NCI-H1092 treated with DMSO at 0.1 percent for 48 hours (cell line): ENCODE data around the gene YAF2.
A peak's percentile ranks its signal among the peaks of the same experiment; 100 is the strongest.

Source experiments
- DNase-seq: peaks from one replicate; lab custom pipeline; 2025; lab: John Stamatoyannopoulos, UW

YAF2 gene

GRCh38 chr12:42238240-42239140 lies at the start of gene YAF2:
Gene YAF2, minus strand, starts transcription at chr12:42238248. Its CDS starts 68 bp downstream, at chr12:42238180.
- peak; percentile 84 for DNase-seq

- DNase-seq: no peak
Measured at GRCh38 chr12:42286741-42287140, 48.7 kb upstream of the YAF2 start.

- no peak for DNase-seq
Measured at GRCh38 chr12:42285431-42285830, 47.4 kb upstream of the YAF2 start.

GRCh38 chr12:42284876-42285275 lies 46.8 kb upstream of the YAF2 start:
- DNase-seq: no peak

- DNase-seq: no peak
Measured at GRCh38 chr12:42284157-42284556, 46.1 kb upstream of the YAF2 start.

GRCh38 chr12:42283739-42284138 lies 45.7 kb upstream of the YAF2 start:
- no peak for DNase-seq

GRCh38 chr12:42282294-42282693 lies 44.2 kb upstream of the YAF2 start:
- DNase-seq: no peak

GRCh38 chr12:42281844-42282243 lies 43.8 kb upstream of the YAF2 start:
- DNase-seq: no peak

GRCh38 chr12:42281278-42281677 lies 43.2 kb upstream of the YAF2 start:
- no peak for DNase-seq

GRCh38 chr12:42278128-42278510 lies 40.1 kb upstream of the YAF2 start:
- DNase-seq: no peak

- no peak for DNase-seq
Measured at GRCh38 chr12:42277396-42278127, 39.5 kb upstream of the YAF2 start.

- DNase-seq: no peak
Measured at GRCh38 chr12:42275499-42275898, 37.5 kb upstream of the YAF2 start.

- DNase-seq: no peak
Measured at GRCh38 chr12:42273706-42274105, 35.7 kb upstream of the YAF2 start.

- DNase-seq: no peak
Measured at GRCh38 chr12:42270596-42270995, 32.5 kb upstream of the YAF2 start.

GRCh38 chr12:42267413-42268190 lies 29.6 kb upstream of the YAF2 start:
- no peak for DNase-seq

- no peak for DNase-seq
Measured at GRCh38 chr12:42266579-42267230, 28.7 kb upstream of the YAF2 start.

- DNase-seq: no peak
Measured at GRCh38 chr12:42262271-42262670, 24.2 kb upstream of the YAF2 start.

GRCh38 chr12:42261708-42262107 lies 23.7 kb upstream of the YAF2 start:
- no peak for DNase-seq

- DNase-seq: no peak
Measured at GRCh38 chr12:42260518-42260917, 22.5 kb upstream of the YAF2 start.

GRCh38 chr12:42259699-42260098 lies 21.7 kb upstream of the YAF2 start:
- DNase-seq: no peak

GRCh38 chr12:42255866-42256261 lies 17.8 kb upstream of the YAF2 start:
- no peak for DNase-seq
